ENCODE data around the gene UGT3A2. TPM values are rescaled to one million over a fixed set of nuclear protein-coding genes. Genes with fewer than 3 reads are reported as not detected.
"Not testable (repeated sequence)": the region's sequence is repeated elsewhere in the genome, so short reads cannot be mapped to it uniquely, and the experiment has no call there.

Gene UGT3A2
- total RNA-seq, 2 donors from 2014 or later: 0.55 to 4.0 TPM

- H3K27me3 ChIP-seq (replicated peaks; ENCODE audit: insufficient read depth): no peaks in the 10 kb centered on the region
- DNase-seq (ENCODE audit: low spot score): no peak
- TF ChIP-seq POLR2AphosphoS5 (IDR thresholded peaks at IDR 0.05) (no peak), POLR2A (IDR thresholded peaks at IDR 0.05) (no peak)
- H3K4me1 ChIP-seq (replicated peaks): no peaks in the 10 kb centered on the region
- H3K27ac ChIP-seq: no peak overlapping the region
- intact Hi-C loops (cut with DNase I): no loop called here
- H3K4me3 ChIP-seq: no peak overlapping the region
- WGBS: 92% methylated on average over 8 of the region's 8 CpGs
- no peaks in the 10 kb centered on the region for H3K36me3 ChIP-seq
- no peaks in the 10 kb centered on the region for H3K9me3 ChIP-seq
These were observed 39.0 kb downstream of the UGT3A2 start for GRCh38 chr5:36027711-36028110.

- Histone ChIP-seq H3K4me3 (no peak overlapping the region), H3K27ac (no peak overlapping the region), H3K27me3 (replicated peaks; ENCODE audit: insufficient read depth) (no peaks in the 10 kb centered on the region), H3K9me3 (no peaks in the 10 kb centered on the region), H3K4me1 (replicated peaks) (no peaks in the 10 kb centered on the region), H3K36me3 (no peaks in the 10 kb centered on the region)
- intact Hi-C loops (cut with DNase I): no loop called here
- no peak for DNase-seq (ENCODE audit: low spot score)
- 62% methylated on average over 6 of the region's 6 CpGs for WGBS
- TF ChIP-seq POLR2AphosphoS5 (IDR thresholded peaks at IDR 0.05) (no peak), POLR2A (IDR thresholded peaks at IDR 0.05) (no peak), CTCF (IDR thresholded peaks at IDR 0.05) (no peak)
These were observed 39.8 kb downstream of the UGT3A2 start for GRCh38 chr5:36026706-36027465.

- H3K36me3 ChIP-seq; H3K27me3 ChIP-seq (replicated peaks; ENCODE audit: insufficient read depth); H3K4me1 ChIP-seq (replicated peaks); H3K9me3 ChIP-seq; intact Hi-C loops (cut with DNase I); H3K4me3 ChIP-seq; DNase-seq (ENCODE audit: low spot score); H3K27ac ChIP-seq: not testable (repeated sequence)
- WGBS: 66% methylated on average over 6 of the region's 6 CpGs
These were observed 44.4 kb downstream of the UGT3A2 start for GRCh38 chr5:36022246-36022645.

GRCh38 chr5:36019584-36019983 is 47.1 kb downstream of the UGT3A2 start:
- H3K4me1 ChIP-seq (replicated peaks); H3K4me3 ChIP-seq; H3K9me3 ChIP-seq; H3K36me3 ChIP-seq; DNase-seq (ENCODE audit: low spot score); H3K27ac ChIP-seq; intact Hi-C loops (cut with DNase I); H3K27me3 ChIP-seq (replicated peaks; ENCODE audit: insufficient read depth): not testable (repeated sequence)
- WGBS: 97% methylated on average over 5 of the region's 5 CpGs

- TF ChIP-seq POLR2A (IDR thresholded peaks at IDR 0.05): no peak
- peak; percentile 5 for TF ChIP-seq POLR2AphosphoS5 (IDR thresholded peaks at IDR 0.05)
- H3K4me3 ChIP-seq: no peak overlapping the region
- H3K9me3 ChIP-seq: no peaks in the 10 kb centered on the region
- no peaks in the 10 kb centered on the region for H3K36me3 ChIP-seq
- intact Hi-C loops (cut with DNase I): no loop called here
- WGBS: 37% methylated on average over 5 of the region's 5 CpGs
- DNase-seq (ENCODE audit: low spot score): no peak
- no peaks in the 10 kb centered on the region for H3K4me1 ChIP-seq (replicated peaks)
- no peak overlapping the region for H3K27ac ChIP-seq
- H3K27me3 ChIP-seq (replicated peaks; ENCODE audit: insufficient read depth): no peaks in the 10 kb centered on the region
These were observed 49.1 kb downstream of the UGT3A2 start for GRCh38 chr5:36017622-36018021.

- Histone ChIP-seq H3K4me3 (no peak overlapping the region), H3K4me1 (replicated peaks) (no peaks in the 10 kb centered on the region), H3K36me3 (no peaks in the 10 kb centered on the region), H3K9me3 (no peaks in the 10 kb centered on the region), H3K27me3 (replicated peaks; ENCODE audit: insufficient read depth) (no peaks in the 10 kb centered on the region), H3K27ac (no peak overlapping the region)
- peak; percentile 33 for DNase-seq (ENCODE audit: low spot score)
- 41% methylated on average over 1 of the region's 1 CpG for WGBS
- TF ChIP-seq POLR2A (IDR thresholded peaks at IDR 0.05): no peak
- no peak for TF ChIP-seq POLR2AphosphoS5 (IDR thresholded peaks at IDR 0.05)
- TF ChIP-seq CTCF (IDR thresholded peaks at IDR 0.05): no peak
- intact Hi-C loops (cut with DNase I): no loop called here
These were observed 49.7 kb downstream of the UGT3A2 start for GRCh38 chr5:36017004-36017403.

GRCh38 chr5:36013182-36013581 is 53.5 kb downstream of the UGT3A2 start:
- no peak for TF ChIP-seq POLR2AphosphoS5 (IDR thresholded peaks at IDR 0.05)
- TF ChIP-seq CTCF (IDR thresholded peaks at IDR 0.05): no peak
- no peak for TF ChIP-seq POLR2A (IDR thresholded peaks at IDR 0.05)
- intact Hi-C loops (cut with DNase I): no loop called here
- 99% methylated on average over 2 of the region's 2 CpGs for WGBS

More at GRCh38 chr5:36013182-36013581, 53.5 kb downstream of the UGT3A2 start:
- Histone ChIP-seq H3K27me3 (replicated peaks; ENCODE audit: insufficient read depth) (no peaks in the 10 kb centered on the region), H3K36me3 (no peaks in the 10 kb centered on the region), H3K4me1 (replicated peaks) (no peaks in the 10 kb centered on the region), H3K4me3 (no peak overlapping the region), H3K27ac (no peak overlapping the region), H3K9me3 (no peaks in the 10 kb centered on the region)
- DNase-seq (ENCODE audit: low spot score): no peak

All from prostate gland (tissue), 2 donors.